Ascending aorta (tissue), 2 donors: ENCODE measurements around the gene IFIT1B. TPM values are rescaled to one million over a fixed set of nuclear protein-coding genes. Genes with fewer than 3 reads are reported as not detected.

Experiments used
- DNase-seq, 2 donors: peaks; one replicate each; pipeline ENCODE4 v3.0.0-alpha.2; 2019; ENCODE audit warnings: low spot score in 2 of 2
- H3K27ac ChIP-seq, 2 donors: fragments of 200-600 bp; sonication (generic); one replicate each; pipeline ENCODE4 v1.5.1; 2016 to 2017; ENCODE audit warnings: mild to moderate bottlenecking in 1 of 2
- H3K27me3 ChIP-seq: fragments of 200-600 bp; sonication (generic); one replicate; pipeline ENCODE4 v1.5.1; 2017
- H3K36me3 ChIP-seq, 2 donors: fragments of 200-600 bp; sonication (generic); one replicate each; pipeline ENCODE4 v1.5.1; 2016
- H3K4me1 ChIP-seq, 2 donors: fragments of 200-600 bp; sonication (generic); one replicate each; pipeline ENCODE4 v1.5.1; 2016 to 2017; ENCODE audit warnings: mild to moderate bottlenecking in 1 of 2
- H3K4me3 ChIP-seq, 2 donors: fragments of 200-600 bp; sonication (generic); one replicate each; pipeline ENCODE4 v1.5.1; 2016 to 2017; ENCODE audit warnings: mild to moderate bottlenecking in 1 of 2
- H3K9me3 ChIP-seq, 2 donors: fragments of 200-600 bp; sonication (generic); one replicate each; pipeline ENCODE4 v1.5.1; 2016
- intact Hi-C: fragments of 100-400 bp; cut with DNase I; formaldehyde crosslinking; loops from one replicate; pipeline ENCODE4 v1.15.1; 2023
- total RNA-seq: library from RNA; depleted of rRNA; stranded (reverse); fragments of >200 nt; gene quantifications from one replicate; pipeline ENCODE4 v1.1.0, GENCODE V29; 2016
- TF ChIP-seq, protein P1 (sequence below), 3 experiments: fragments of 200-600 bp in 2 of 3; fragments of 450-650 bp in 1 of 3; sonication (generic) in 2 of 3; IDR thresholded peaks; one replicate each; pipeline ENCODE4 v1.5.1; 2016 to 2019; ENCODE audit warnings: antibody characterized with exemption in 3 of 3, mild to moderate bottlenecking in 1 of 3, moderate library complexity in 1 of 3

The IFIT1B gene
- total RNA-seq, 1 donor from 2014 or later: not detected

DNA sequence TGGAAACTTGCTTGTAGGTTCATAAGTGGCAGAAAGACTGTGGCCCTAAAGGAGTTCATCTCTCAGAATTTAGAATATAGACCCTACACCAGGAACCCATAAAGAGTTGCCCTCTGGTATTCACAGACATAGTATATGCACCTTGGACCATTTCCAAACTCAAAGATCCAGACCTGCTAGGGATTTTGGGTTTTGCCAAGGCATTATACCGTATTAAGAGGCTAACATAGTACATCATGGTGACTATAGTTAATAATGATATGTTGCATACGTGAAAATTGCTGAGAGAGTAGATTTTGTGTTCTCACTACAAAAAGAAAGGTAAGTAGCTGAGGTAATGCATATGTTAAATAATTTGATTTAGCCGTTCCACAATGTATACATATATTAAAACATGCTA lies 36.2 kb upstream of the IFIT1B start:
- H3K4me3 ChIP-seq: no peak overlapping the region

DNA sequence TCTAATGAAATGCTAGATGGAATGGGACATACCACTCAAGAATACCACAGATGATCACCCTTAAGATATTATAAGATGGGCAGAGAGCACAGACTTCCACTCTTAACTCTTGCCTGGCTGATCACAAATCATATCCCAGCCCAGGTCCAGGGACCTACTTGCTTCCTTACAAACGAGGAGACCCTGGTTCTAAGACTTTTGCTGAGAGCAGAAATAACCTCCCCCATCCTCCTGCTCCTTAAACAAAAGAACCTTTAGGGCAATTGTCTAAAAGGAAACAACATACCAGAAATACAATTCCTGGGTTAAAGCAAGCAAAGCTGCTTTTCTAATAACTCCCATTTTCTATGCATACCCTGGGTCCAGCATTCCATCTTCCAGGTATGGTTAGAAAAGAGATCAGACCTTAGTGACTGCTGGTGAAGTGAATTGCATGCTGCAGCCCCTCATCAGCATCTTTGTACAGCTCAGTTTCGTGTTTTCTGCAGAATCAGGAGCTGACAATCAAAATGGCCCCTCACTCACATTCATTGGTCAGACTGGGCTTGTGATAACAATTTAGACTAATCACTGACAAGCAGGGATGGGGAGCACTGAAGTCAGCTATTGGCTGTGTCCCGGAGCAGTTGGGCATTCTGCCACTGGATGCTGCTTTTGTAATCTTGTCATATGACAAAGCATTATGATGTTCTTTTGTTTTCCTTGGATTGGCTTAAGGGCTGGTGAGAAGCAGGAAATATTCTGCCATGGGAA lies 35.5 kb upstream of the IFIT1B start:
- Histone ChIP-seq H3K27ac (no peak overlapping the region), H3K4me3 (no peak overlapping the region), H3K27me3 (no peaks in the 10 kb centered on the region), H3K4me1 (no peaks in the 10 kb centered on the region), H3K9me3 (no peaks in the 10 kb centered on the region), H3K36me3 (peaks cover 12 to 20% of the 10 kb centered on the region in 2 donors)
- intact Hi-C loops: no loop called here
- TF ChIP-seq, protein P1, sequence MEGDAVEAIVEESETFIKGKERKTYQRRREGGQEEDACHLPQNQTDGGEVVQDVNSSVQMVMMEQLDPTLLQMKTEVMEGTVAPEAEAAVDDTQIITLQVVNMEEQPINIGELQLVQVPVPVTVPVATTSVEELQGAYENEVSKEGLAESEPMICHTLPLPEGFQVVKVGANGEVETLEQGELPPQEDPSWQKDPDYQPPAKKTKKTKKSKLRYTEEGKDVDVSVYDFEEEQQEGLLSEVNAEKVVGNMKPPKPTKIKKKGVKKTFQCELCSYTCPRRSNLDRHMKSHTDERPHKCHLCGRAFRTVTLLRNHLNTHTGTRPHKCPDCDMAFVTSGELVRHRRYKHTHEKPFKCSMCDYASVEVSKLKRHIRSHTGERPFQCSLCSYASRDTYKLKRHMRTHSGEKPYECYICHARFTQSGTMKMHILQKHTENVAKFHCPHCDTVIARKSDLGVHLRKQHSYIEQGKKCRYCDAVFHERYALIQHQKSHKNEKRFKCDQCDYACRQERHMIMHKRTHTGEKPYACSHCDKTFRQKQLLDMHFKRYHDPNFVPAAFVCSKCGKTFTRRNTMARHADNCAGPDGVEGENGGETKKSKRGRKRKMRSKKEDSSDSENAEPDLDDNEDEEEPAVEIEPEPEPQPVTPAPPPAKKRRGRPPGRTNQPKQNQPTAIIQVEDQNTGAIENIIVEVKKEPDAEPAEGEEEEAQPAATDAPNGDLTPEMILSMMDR (IDR thresholded peaks at IDR 0.05): no peak
- no peak for DNase-seq

More for the DNA sequence above, 36.2 kb upstream of the IFIT1B start:
- TF ChIP-seq, protein P1 (IDR thresholded peaks at IDR 0.05): no peak
- Histone ChIP-seq H3K36me3 (peaks cover 12 to 20% of the 10 kb centered on the region in 2 donors), H3K4me1 (no peaks in the 10 kb centered on the region), H3K27me3 (no peaks in the 10 kb centered on the region), H3K9me3 (no peaks in the 10 kb centered on the region), H3K27ac (no peak overlapping the region)
- no peak for DNase-seq
- intact Hi-C loops: no loop called here

DNA sequence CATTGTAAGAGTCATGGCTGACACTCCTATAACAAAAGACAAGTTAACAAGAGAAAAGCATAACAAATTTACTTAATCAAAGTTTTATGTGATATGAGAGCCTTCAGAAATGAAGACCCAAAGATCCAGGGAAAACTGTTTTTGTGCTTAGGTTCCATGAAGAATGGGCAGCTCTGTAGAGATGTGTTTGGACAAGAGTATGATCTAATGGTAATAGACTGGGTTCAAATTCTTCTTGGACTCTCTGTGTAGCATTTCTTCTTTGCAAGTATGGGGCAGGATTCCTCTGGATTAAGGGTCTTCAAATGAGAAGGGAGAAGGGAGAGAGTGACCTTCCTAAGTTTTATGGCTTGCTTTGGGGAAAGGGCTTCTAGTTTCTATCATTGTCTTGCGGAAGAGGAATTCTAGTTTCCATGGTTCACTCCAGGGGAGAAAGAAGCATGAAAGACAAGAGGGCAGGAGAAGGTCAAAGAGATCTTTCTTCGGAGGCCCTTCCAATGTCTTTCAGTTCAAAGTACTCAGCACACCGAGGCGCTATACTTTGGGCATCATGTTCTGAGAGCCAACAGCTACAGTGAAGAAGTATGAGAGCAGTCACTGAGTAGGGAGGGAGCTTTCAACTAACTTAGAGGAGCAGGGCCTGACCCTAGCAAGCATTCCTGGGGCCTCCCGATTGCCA lies 34.6 kb upstream of the IFIT1B start:
- DNase-seq: no peak
- H3K27ac ChIP-seq: peak overlapping the region in 1 of 2 donors; percentile 12
- intact Hi-C loops: no loop called here
- no peak overlapping the region for H3K4me3 ChIP-seq
- no peaks in the 10 kb centered on the region for H3K27me3 ChIP-seq
- TF ChIP-seq, protein P1 (IDR thresholded peaks at IDR 0.05): no peak
- H3K36me3 ChIP-seq: peaks cover 9 to 17% of the 10 kb centered on the region in 2 donors
- no peaks in the 10 kb centered on the region for H3K9me3 ChIP-seq
- H3K4me1 ChIP-seq: peaks cover 0 to 6% of the 10 kb centered on the region in 2 donors

DNA sequence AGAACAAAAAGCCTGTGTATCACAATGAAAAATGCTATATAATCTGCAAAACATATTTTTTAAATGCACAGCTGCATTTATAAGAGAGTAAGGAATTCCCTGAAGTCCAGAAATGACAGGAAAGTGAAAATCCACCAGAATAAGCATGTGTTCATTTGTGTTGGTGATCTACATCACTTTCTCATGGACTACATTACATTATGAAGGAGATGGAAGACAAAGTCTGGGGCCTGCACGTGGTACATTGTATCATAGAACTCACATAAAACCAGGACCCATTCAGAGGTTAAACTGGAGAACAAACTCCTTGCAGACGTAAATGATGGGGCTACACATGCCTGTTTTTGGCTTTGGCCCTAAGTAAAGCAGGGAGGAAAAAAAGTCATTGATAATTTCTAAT lies 33.7 kb upstream of the IFIT1B start:
- no peak for DNase-seq
- intact Hi-C loops: no loop called here
- Histone ChIP-seq H3K4me3 (no peak overlapping the region), H3K27me3 (no peaks in the 10 kb centered on the region), H3K27ac (no peak overlapping the region), H3K9me3 (no peaks in the 10 kb centered on the region), H3K36me3 (peaks cover 3 to 9% of the 10 kb centered on the region in 2 donors), H3K4me1 (peaks cover 0 to 10% of the 10 kb centered on the region in 2 donors)
- TF ChIP-seq, protein P1 (IDR thresholded peaks at IDR 0.05): no peak

DNA sequence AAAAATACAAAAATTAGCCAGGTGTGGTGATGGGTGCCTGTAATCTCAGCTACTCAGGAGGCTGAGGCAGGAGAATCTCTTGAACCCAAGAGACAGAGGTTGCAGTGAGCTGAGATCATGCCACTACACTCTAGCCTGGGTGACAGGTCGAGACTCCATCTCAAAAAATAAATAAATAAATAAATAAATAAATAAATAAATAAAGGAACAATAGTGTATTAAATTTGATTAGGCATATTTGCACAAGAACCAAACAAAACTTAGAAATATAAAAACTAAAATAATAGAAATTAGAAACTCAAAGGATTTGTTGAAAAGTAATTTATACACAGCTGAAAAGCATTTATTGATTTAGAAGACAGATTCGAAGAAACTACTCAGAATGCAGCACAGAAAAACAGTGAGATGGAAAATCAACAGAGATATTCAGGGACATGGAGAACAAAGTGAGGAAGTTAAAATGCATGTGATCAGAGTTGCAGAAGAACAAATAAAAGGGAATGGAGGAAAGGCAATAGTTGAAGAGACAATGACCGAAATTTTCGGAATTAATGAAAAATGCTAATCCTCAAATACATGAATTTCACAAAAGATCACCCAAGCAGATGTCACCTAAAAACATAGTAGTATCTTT lies 32.4 kb upstream of the IFIT1B start:
- peaks cover 0 to 14% of the 10 kb centered on the region in 2 donors for H3K4me1 ChIP-seq
- H3K4me3 ChIP-seq: no peak overlapping the region
- no peaks in the 10 kb centered on the region for H3K36me3 ChIP-seq
- no peak overlapping the region for H3K27ac ChIP-seq
- H3K27me3 ChIP-seq: no peaks in the 10 kb centered on the region
- DNase-seq: no peak
- TF ChIP-seq, protein P1 (IDR thresholded peaks at IDR 0.05): no peak
- intact Hi-C loops: no loop called here
- H3K9me3 ChIP-seq: no peaks in the 10 kb centered on the region
